HG03064 (cell line): ENCODE measurements around the gene IFT81.

Source experiments
- ATAC-seq: cut with Tn5 transposase; IDR thresholded peaks from one replicate; pipeline ENCODE4 v1.9.1; 2021; ENCODE audit warnings: low read depth; ENCODE audit not compliant: unreplicated experiment

The IFT81 gene

GRCh38 chr12:110146986-110147385 lies 22.8 kb downstream of the IFT81 start:
- no peak for ATAC-seq

GRCh38 chr12:110149086-110149660 lies 25.0 kb downstream of the IFT81 start:
- ATAC-seq = no peak

GRCh38 chr12:110156766-110157165 lies 32.6 kb downstream of the IFT81 start:
- no peak for ATAC-seq

GRCh38 chr12:110157539-110157938 lies 33.4 kb downstream of the IFT81 start:
- no peak for ATAC-seq

GRCh38 chr12:110159671-110160245 lies 35.6 kb downstream of the IFT81 start:
- no peak for ATAC-seq

- ATAC-seq = peak; percentile 85
These were observed 41.5 kb downstream of the IFT81 start for GRCh38 chr12:110165540-110166159.

GRCh38 chr12:110168732-110169455 lies 44.7 kb downstream of the IFT81 start:
- no peak for ATAC-seq

- ATAC-seq = no peak
These were observed 46.5 kb downstream of the IFT81 start for GRCh38 chr12:110170535-110171185.

- no peak for ATAC-seq
These were observed 47.0 kb downstream of the IFT81 start for GRCh38 chr12:110171186-110171538.

- no peak for ATAC-seq
These were observed 47.5 kb downstream of the IFT81 start for GRCh38 chr12:110171636-110172035.

GRCh38 chr12:110174373-110174996 lies 50.3 kb downstream of the IFT81 start:
- no peak for ATAC-seq

GRCh38 chr12:110175201-110175600 lies 51.0 kb downstream of the IFT81 start:
- ATAC-seq = no peak

GRCh38 chr12:110176745-110177144 lies 52.6 kb downstream of the IFT81 start:
- no peak for ATAC-seq

GRCh38 chr12:110179291-110179690 lies 55.1 kb downstream of the IFT81 start:
- no peak for ATAC-seq

GRCh38 chr12:110180591-110181005 lies 56.4 kb downstream of the IFT81 start:
- no peak for ATAC-seq

GRCh38 chr12:110182281-110182680 lies 58.1 kb downstream of the IFT81 start:
- ATAC-seq = no peak

GRCh38 chr12:110183386-110183785 lies 59.2 kb downstream of the IFT81 start:
- ATAC-seq = no peak

- ATAC-seq = no peak
These were observed 61.5 kb downstream of the IFT81 start for GRCh38 chr12:110185626-110186025.

GRCh38 chr12:110186059-110186458 lies 61.9 kb downstream of the IFT81 start:
- no peak for ATAC-seq

- no peak for ATAC-seq
These were observed 69.0 kb downstream of the IFT81 start for GRCh38 chr12:110193196-110193595.

GRCh38 chr12:110197003-110197402 lies 72.8 kb downstream of the IFT81 start:
- no peak for ATAC-seq
